WTC11 (cell line): Measurements from ENCODE around the gene BHLHE40.

Experiments used
- ATF1 ChIP-seq: sonication (generic); formaldehyde crosslinking; IDR thresholded peaks from 2 replicates; pipeline ENCODE4 v1.8.1; 2023; ENCODE audit warnings: mild to moderate bottlenecking, moderate library complexity, missing genetic modification reagents
- CBFB ChIP-seq: sonication (generic); formaldehyde crosslinking; IDR thresholded peaks from 2 replicates; pipeline ENCODE4 v1.8.1; 2022; ENCODE audit warnings: mild to moderate bottlenecking, low read depth, missing genetic modification reagents
- CREB1 ChIP-seq: sonication (generic); formaldehyde crosslinking; IDR thresholded peaks from 2 replicates; pipeline ENCODE4 v1.8.0; 2023; ENCODE audit warnings: mild to moderate bottlenecking, missing genetic modification reagents
- FOXJ3 ChIP-seq: sonication (generic); formaldehyde crosslinking; IDR thresholded peaks from 2 replicates; pipeline ENCODE4 v1.9.0; 2021; ENCODE audit warnings: missing genetic modification reagents, mild to moderate bottlenecking, borderline replicate concordance
- IRF2 ChIP-seq: sonication (generic); formaldehyde crosslinking; IDR thresholded peaks from 2 replicates; pipeline ENCODE4 v1.8.0; 2022; ENCODE audit warnings: low read depth, missing genetic modification reagents, borderline replicate concordance
- NR1H2 ChIP-seq: sonication (generic); formaldehyde crosslinking; IDR thresholded peaks from 2 replicates; pipeline ENCODE4 v1.9.0; 2021; ENCODE audit warnings: mild to moderate bottlenecking, moderate library complexity, missing genetic modification reagents
- PRRX2 ChIP-seq: fragments of 250-450 bp; sonication (Bioruptor Pico); IDR thresholded peaks from 2 replicates; pipeline ENCODE4 v1.8.0; 2021; ENCODE audit warnings: mild to moderate bottlenecking
- TF ChIP-seq, protein P1 (sequence below): sonication (generic); formaldehyde crosslinking; IDR thresholded peaks from 2 replicates; pipeline ENCODE4 v1.8.1; 2023; ENCODE audit warnings: mild to moderate bottlenecking, missing genetic modification reagents
- TF ChIP-seq, protein P2 (sequence below): fragments of 200-600 bp; IDR thresholded peaks from 2 replicates; pipeline ENCODE4 v1.8.0; 2022; ENCODE audit warnings: antibody characterized with exemption
- TF ChIP-seq, protein P3 (sequence below): fragments of 250-450 bp; sonication (Bioruptor Pico); IDR thresholded peaks from 2 replicates; pipeline ENCODE4 v1.8.0; 2021; ENCODE audit warnings: mild to moderate bottlenecking
- TF ChIP-seq, protein P4 (sequence below): sonication (generic); formaldehyde crosslinking; IDR thresholded peaks from 2 replicates; pipeline ENCODE4 v1.8.0; 2022; ENCODE audit warnings: mild to moderate bottlenecking, missing genetic modification reagents
- TF ChIP-seq, protein P5 (sequence below): sonication (generic); formaldehyde crosslinking; conservative IDR thresholded peaks from 2 replicates; pipeline ENCODE4 v1.8.1; 2022; ENCODE audit warnings: mild to moderate bottlenecking, missing genetic modification reagents

DNA sequence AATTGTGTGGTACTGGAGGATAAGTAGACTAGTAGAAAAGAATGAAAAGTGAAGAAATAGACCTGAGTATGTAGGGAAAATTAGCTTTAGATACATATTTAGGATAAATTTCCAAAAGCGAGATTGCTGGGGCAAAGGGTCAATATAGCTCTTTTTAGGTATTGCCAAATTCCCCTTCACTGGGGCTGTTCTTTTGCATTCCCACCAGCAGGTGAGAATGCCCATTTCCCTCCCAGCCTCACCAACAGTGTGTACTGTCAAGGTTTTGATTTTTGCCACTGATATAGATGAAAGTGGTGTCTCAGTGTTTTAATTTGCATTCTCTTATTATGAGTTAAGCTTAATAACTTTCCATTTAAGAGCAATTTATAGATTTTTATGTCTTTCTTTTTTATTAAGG is 35.7 kb upstream of the BHLHE40 start:
- TF ChIP-seq, protein P1, sequence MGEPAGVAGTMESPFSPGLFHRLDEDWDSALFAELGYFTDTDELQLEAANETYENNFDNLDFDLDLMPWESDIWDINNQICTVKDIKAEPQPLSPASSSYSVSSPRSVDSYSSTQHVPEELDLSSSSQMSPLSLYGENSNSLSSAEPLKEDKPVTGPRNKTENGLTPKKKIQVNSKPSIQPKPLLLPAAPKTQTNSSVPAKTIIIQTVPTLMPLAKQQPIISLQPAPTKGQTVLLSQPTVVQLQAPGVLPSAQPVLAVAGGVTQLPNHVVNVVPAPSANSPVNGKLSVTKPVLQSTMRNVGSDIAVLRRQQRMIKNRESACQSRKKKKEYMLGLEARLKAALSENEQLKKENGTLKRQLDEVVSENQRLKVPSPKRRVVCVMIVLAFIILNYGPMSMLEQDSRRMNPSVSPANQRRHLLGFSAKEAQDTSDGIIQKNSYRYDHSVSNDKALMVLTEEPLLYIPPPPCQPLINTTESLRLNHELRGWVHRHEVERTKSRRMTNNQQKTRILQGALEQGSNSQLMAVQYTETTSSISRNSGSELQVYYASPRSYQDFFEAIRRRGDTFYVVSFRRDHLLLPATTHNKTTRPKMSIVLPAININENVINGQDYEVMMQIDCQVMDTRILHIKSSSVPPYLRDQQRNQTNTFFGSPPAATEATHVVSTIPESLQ (CRISPR knock-in tag): no peak
- TF ChIP-seq, protein P2, sequence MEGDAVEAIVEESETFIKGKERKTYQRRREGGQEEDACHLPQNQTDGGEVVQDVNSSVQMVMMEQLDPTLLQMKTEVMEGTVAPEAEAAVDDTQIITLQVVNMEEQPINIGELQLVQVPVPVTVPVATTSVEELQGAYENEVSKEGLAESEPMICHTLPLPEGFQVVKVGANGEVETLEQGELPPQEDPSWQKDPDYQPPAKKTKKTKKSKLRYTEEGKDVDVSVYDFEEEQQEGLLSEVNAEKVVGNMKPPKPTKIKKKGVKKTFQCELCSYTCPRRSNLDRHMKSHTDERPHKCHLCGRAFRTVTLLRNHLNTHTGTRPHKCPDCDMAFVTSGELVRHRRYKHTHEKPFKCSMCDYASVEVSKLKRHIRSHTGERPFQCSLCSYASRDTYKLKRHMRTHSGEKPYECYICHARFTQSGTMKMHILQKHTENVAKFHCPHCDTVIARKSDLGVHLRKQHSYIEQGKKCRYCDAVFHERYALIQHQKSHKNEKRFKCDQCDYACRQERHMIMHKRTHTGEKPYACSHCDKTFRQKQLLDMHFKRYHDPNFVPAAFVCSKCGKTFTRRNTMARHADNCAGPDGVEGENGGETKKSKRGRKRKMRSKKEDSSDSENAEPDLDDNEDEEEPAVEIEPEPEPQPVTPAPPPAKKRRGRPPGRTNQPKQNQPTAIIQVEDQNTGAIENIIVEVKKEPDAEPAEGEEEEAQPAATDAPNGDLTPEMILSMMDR: 0 out of 2 replicates have a peak, but pooled peaks have one; percentile 16
- TF ChIP-seq IRF2 (CRISPR knock-in tag) (no peak), FOXJ3 (CRISPR knock-in tag) (no peak), PRRX2 (CRISPR knock-in tag) (no peak), CBFB (CRISPR knock-in tag) (no peak), NR1H2 (CRISPR knock-in tag) (no peak), ATF1 (CRISPR knock-in tag) (no peak), CREB1 (CRISPR knock-in tag) (no peak)
- TF ChIP-seq, protein P3, sequence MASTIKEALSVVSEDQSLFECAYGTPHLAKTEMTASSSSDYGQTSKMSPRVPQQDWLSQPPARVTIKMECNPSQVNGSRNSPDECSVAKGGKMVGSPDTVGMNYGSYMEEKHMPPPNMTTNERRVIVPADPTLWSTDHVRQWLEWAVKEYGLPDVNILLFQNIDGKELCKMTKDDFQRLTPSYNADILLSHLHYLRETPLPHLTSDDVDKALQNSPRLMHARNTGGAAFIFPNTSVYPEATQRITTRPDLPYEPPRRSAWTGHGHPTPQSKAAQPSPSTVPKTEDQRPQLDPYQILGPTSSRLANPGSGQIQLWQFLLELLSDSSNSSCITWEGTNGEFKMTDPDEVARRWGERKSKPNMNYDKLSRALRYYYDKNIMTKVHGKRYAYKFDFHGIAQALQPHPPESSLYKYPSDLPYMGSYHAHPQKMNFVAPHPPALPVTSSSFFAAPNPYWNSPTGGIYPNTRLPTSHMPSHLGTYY (CRISPR knock-in tag): no peak
- TF ChIP-seq, protein P4, sequence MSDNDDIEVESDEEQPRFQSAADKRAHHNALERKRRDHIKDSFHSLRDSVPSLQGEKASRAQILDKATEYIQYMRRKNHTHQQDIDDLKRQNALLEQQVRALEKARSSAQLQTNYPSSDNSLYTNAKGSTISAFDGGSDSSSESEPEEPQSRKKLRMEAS (CRISPR knock-in tag): no peak
- TF ChIP-seq, protein P5, sequence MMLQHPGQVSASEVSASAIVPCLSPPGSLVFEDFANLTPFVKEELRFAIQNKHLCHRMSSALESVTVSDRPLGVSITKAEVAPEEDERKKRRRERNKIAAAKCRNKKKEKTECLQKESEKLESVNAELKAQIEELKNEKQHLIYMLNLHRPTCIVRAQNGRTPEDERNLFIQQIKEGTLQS (CRISPR knock-in tag): no peak
